ENCODE measurements around the gene LBH.

GRCh38 chr2:30218814-30219213 lies 12.5 kb upstream of the LBH start:
- TF ChIP-seq POLR2A (IDR thresholded peaks at IDR 0.05) (no peak), CTCF (IDR thresholded peaks at IDR 0.05) (no peak)

Data from lower leg skin (tissue), 3 donors.